HEK293 (cell line): ENCODE data around the gene TCERG1L.
"Not testable (repeated sequence)": the region's sequence is repeated elsewhere in the genome, so short reads cannot be mapped to it uniquely, and the experiment has no call there.

Experiments
- CTCF ChIA-PET: fragments of 350-600 bp; formaldehyde crosslinking; extraction: SDS; loops from one replicate; lab custom pipeline; 2021; ENCODE audit warnings: antibody characterized with exemption; lab: Yijun Ruan, JAX
- POLR2A ChIA-PET: fragments of 300-600 bp; formaldehyde crosslinking; extraction: SDS; loops from one replicate; lab custom pipeline; 2020; ENCODE audit warnings: antibody characterized with exemption, inconsistent platforms; lab: Yijun Ruan, JAX
- H3K27ac ChIP-seq: fragments of 200-500 bp; sonication (Bioruptor generic); 2 replicates; pipeline ENCODE4 v1.5.1; 2014; ENCODE audit warnings: low read depth, low read length, control low read depth, inconsistent platforms; ENCODE audit errors: extremely low read depth
- H3K36me3 ChIP-seq, 2 experiments: fragments of 200-500 bp in 1 of 2; sonication (Bioruptor generic) in 1 of 2; 1 replicate in 1 of 2; 2 replicates in 1 of 2; pipeline ENCODE4 v1.5.1; 2014 to 2017; ENCODE audit warnings: inconsistent platforms in 2 of 2, low read length in 2 of 2; ENCODE audit not compliant: control insufficient read depth in 2 of 2, insufficient read depth in 1 of 2
- H3K4me1 ChIP-seq: fragments of 200-500 bp; sonication (Bioruptor generic); 2 replicates; pipeline ENCODE4 v1.5.1; 2014; ENCODE audit warnings: mild to moderate bottlenecking, low read length, inconsistent platforms; ENCODE audit not compliant: control insufficient read depth, insufficient read depth
- H3K4me3 ChIP-seq: 2 replicates; pipeline ENCODE4 v1.5.1; 2011; ENCODE audit warnings: low read depth, mild to moderate bottlenecking, control low read depth, low read length, moderate library complexity
- H3K9me3 ChIP-seq: fragments of 200-500 bp; sonication (Bioruptor generic); 2 replicates; pipeline ENCODE4 v1.5.1; 2014; ENCODE audit warnings: low read depth, low read length, inconsistent platforms; ENCODE audit not compliant: control insufficient read depth, insufficient read depth
- BCL11B ChIP-seq: fragments of 450-650 bp; formaldehyde crosslinking; IDR thresholded peaks from 2 replicates; pipeline ENCODE4 v1.5.1; 2016; ENCODE audit warnings: low read depth, missing biosample characterization, missing genetic modification characterization
- HOXD13 ChIP-seq: sonication (generic); formaldehyde crosslinking; IDR thresholded peaks from 2 replicates; pipeline ENCODE4 v1.8.0; 2022; ENCODE audit warnings: missing genetic modification reagents, borderline replicate concordance
- SALL2 ChIP-seq: fragments of 450-650 bp; formaldehyde crosslinking; IDR thresholded peaks from 2 replicates; pipeline ENCODE4 v1.5.0; 2017; ENCODE audit warnings: missing biosample characterization, mild to moderate bottlenecking, missing genetic modification characterization, borderline replicate concordance
- SETDB1 ChIP-seq: IDR thresholded peaks from one replicate; pipeline ENCODE4 v1.6.1; 2017; ENCODE audit warnings: mild to moderate bottlenecking, low read length, moderate library complexity, mixed read lengths; ENCODE audit not compliant: insufficient read length
- ZBTB1 ChIP-seq: fragments of 450-650 bp; formaldehyde crosslinking; IDR thresholded peaks from 2 replicates; pipeline ENCODE4 v1.5.1; 2016; ENCODE audit warnings: missing biosample characterization, missing genetic modification characterization
- ZFP69B ChIP-seq: fragments of 450-650 bp; formaldehyde crosslinking; IDR thresholded peaks from 2 replicates; pipeline ENCODE4 v1.5.1; 2016; ENCODE audit warnings: missing biosample characterization, missing genetic modification characterization
- ZNF114 ChIP-seq: fragments of 450-650 bp; formaldehyde crosslinking; IDR thresholded peaks from 2 replicates; pipeline ENCODE4 v1.5.0; 2017; ENCODE audit warnings: missing biosample characterization, missing genetic modification characterization
- ZNF138 ChIP-seq: fragments of 450-650 bp; formaldehyde crosslinking; IDR thresholded peaks from 2 replicates; pipeline ENCODE4 v1.5.1; 2016; ENCODE audit warnings: missing biosample characterization, missing genetic modification characterization, borderline replicate concordance
- ZNF146 ChIP-seq: fragments of 450-650 bp; formaldehyde crosslinking; IDR thresholded peaks from 2 replicates; pipeline ENCODE4 v1.5.1; 2016; ENCODE audit warnings: missing biosample characterization, missing genetic modification characterization
- ZNF2 ChIP-seq: fragments of 450-650 bp; formaldehyde crosslinking; IDR thresholded peaks from 2 replicates; pipeline ENCODE4 v1.5.1; 2016; ENCODE audit warnings: missing biosample characterization, missing genetic modification characterization
- ZNF23 ChIP-seq: fragments of 450-650 bp; formaldehyde crosslinking; IDR thresholded peaks from 2 replicates; pipeline ENCODE4 v1.5.1; 2016; ENCODE audit warnings: missing biosample characterization, missing genetic modification characterization, borderline replicate concordance
- ZNF324 ChIP-seq: fragments of 450-650 bp; formaldehyde crosslinking; IDR thresholded peaks from 2 replicates; pipeline ENCODE4 v1.5.1; 2016; ENCODE audit warnings: missing biosample characterization, missing genetic modification characterization
- ZNF423 ChIP-seq: fragments of 450-650 bp; formaldehyde crosslinking; IDR thresholded peaks from 2 replicates; pipeline ENCODE4 v1.5.1; 2016; ENCODE audit warnings: missing biosample characterization, missing genetic modification characterization
- ZNF549 ChIP-seq: fragments of 450-650 bp; IDR thresholded peaks from 2 replicates; pipeline ENCODE4 v1.5.1; 2018; ENCODE audit warnings: missing biosample characterization, missing genetic modification characterization, mild to moderate bottlenecking, inconsistent platforms, moderate library complexity
- ZNF560 ChIP-seq: fragments of 450-650 bp; formaldehyde crosslinking; IDR thresholded peaks from 2 replicates; pipeline ENCODE4 v1.5.1; 2017; ENCODE audit warnings: missing biosample characterization, missing genetic modification characterization, borderline replicate concordance
- TF ChIP-seq, protein P1 (sequence below): fragments of 450-650 bp; formaldehyde crosslinking; IDR thresholded peaks from 2 replicates; pipeline ENCODE4 v1.5.1; 2017; ENCODE audit warnings: missing biosample characterization, missing genetic modification characterization

TCERG1L gene

GRCh38 chr10:131237991-131238651, 73.4 kb downstream of the TCERG1L start:
- no peaks in the 10 kb centered on the region for H3K9me3 ChIP-seq
- no peak overlapping the region for H3K4me3 ChIP-seq
- CTCF ChIA-PET, result no interaction called here
- no peaks in the 10 kb centered on the region for H3K36me3 ChIP-seq
- no peak for TF ChIP-seq ZFP69B (tag by site-specific recombination)
- no peak for TF ChIP-seq ZNF560 (tag by site-specific recombination)
- no peak for TF ChIP-seq HOXD13 (CRISPR knock-in tag)
- TF ChIP-seq ZNF114 (tag by site-specific recombination), result no peak
- TF ChIP-seq, protein P1, sequence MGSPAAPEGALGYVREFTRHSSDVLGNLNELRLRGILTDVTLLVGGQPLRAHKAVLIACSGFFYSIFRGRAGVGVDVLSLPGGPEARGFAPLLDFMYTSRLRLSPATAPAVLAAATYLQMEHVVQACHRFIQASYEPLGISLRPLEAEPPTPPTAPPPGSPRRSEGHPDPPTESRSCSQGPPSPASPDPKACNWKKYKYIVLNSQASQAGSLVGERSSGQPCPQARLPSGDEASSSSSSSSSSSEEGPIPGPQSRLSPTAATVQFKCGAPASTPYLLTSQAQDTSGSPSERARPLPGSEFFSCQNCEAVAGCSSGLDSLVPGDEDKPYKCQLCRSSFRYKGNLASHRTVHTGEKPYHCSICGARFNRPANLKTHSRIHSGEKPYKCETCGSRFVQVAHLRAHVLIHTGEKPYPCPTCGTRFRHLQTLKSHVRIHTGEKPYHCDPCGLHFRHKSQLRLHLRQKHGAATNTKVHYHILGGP, result no peak
- TF ChIP-seq ZNF324 (tag by site-specific recombination), result no peak
- TF ChIP-seq, all 188 proteins: peak for 0
- Histone ChIP-seq H3K4me1 (no peaks in the 10 kb centered on the region), H3K27ac (no peak overlapping the region)
- POLR2A ChIA-PET, result no interaction called here

- CTCF ChIA-PET, result interaction anchor here (0.6 kb wide), 1 partner anchor 832 kb away, joined by 4 read pairs; no protein-coding TSS in a partner anchor
- POLR2A ChIA-PET, H3K9me3 ChIP-seq, H3K4me3 ChIP-seq, H3K27ac ChIP-seq, H3K36me3 ChIP-seq, H3K4me1 ChIP-seq: not testable (repeated sequence)
These were observed 76.9 kb downstream of the TCERG1L start for GRCh38 chr10:131234606-131235005.

DNA sequence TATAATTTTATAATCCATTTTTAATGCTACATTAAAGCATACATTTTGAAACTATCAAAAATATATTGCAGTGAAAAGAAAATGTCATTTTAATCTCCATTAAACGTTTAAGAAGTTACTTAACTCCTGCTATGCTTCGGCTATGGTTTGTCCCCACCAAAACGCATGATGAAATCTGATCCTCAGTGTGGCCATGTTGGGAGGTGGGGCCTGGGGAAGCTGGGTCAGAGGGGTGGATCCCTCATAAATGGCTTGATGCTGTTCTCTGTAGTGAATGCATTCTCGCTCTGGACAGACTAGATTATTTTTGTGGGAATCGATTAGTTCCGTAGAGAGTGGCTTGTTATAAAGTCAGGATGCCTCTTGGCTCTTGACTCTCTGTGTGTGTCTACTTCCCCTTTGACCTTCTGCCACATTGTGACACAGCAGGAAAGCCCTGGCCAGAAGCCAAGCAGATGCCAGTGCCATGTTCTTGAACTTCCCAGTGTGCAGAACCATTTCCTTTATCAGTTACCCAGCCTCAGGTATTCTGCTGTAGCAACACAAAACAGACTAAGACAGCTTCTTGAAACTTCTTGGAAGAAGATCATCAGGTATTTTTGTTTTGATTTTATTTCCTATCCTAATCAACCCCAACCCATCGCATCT, 77.8 kb downstream of the TCERG1L start:
- no peaks in the 10 kb centered on the region for H3K4me1 ChIP-seq
- ChIA-PET CTCF (interaction anchor here (0.6 kb wide), 1 partner anchor 831 kb away, joined by 4 read pairs; no protein-coding TSS in a partner anchor), POLR2A (no interaction called here)
- no peak for TF ChIP-seq ZNF138 (tag by site-specific recombination)
- TF ChIP-seq SETDB1, result peak; percentile 93
- H3K36me3 ChIP-seq, result no peaks in the 10 kb centered on the region
- no peak overlapping the region for H3K27ac ChIP-seq
- no peaks in the 10 kb centered on the region; the same call in 1 of the 2 replicates for H3K9me3 ChIP-seq
- H3K4me3 ChIP-seq, result no peak overlapping the region

DNA sequence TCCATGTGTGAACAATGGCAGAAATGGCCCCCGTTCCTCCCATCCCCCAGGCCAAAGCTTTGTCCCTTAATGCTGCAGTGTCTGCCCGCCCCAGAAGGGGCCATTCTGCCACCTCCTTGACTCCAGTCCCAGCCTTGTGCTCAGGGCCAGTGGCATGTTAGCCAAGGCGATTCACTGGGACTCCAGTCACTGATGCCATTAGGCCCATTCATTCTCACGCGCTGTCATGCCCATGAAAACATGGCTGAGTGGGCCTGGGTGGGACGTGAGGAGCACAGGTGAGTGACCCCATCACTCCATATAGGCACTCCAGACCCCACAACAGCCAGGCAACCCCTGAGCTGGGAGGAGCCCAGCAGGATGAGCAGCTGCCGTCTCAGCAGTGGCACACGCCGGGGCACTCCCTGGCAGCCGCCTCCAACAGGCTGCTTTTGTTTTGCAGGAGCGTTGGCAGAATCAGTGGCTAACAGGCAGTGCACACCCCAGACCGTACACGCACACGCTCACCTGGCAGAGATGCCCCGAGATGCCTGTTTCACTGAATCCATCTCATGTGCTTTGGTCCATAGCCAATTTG, 79.5 kb downstream of the TCERG1L start:
- no peak for TF ChIP-seq ZNF549 (tag by site-specific recombination)
- Histone ChIP-seq H3K27ac (no peak overlapping the region), H3K4me3 (no peak overlapping the region), H3K4me1 (no peaks in the 10 kb centered on the region), H3K9me3 (no peaks in the 10 kb centered on the region; the same call in 1 of the 2 replicates), H3K36me3 (no peaks in the 10 kb centered on the region)
- ChIA-PET POLR2A (no interaction called here), CTCF (no interaction called here)

DNA sequence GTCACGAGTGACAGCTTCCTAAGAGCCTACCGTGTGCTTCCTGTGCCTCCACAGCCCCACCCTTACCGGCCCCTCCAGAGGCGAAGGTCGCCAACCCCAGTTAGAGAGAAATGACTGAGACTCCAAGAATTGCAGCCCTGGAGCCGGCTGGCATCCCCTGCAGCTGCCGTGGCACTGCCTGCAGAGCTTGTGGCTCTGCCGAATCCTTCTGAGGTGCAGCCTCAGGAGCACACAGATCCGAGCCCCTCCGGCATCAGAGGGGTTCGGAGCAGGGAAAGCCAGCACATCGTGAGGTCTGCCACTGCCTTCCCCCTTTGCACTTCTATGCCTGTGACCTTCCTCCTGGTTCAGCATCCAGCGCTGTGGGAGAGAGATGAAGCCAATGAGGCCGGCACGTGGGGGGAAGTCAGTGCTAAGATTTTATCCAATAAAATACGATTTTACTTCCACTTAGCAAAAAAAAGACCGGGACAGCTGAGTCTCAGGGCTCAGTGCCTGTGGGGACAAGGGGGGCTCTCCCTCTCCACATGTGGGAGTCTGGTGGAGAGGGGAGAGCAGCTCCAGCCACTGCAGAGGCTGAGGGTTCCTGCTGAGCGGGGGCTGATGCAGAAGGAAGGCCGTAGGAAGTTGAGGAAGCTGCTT, 80.1 kb downstream of the TCERG1L start:
- ChIA-PET CTCF (interaction anchor here (0.6 kb wide), 1 partner anchor 232 kb away, joined by 3 read pairs; no protein-coding TSS in a partner anchor), POLR2A (no interaction called here)
- Histone ChIP-seq H3K4me1 (no peaks in the 10 kb centered on the region), H3K9me3 (no peaks in the 10 kb centered on the region; the same call in 1 of the 2 replicates), H3K36me3 (no peaks in the 10 kb centered on the region), H3K4me3 (no peak overlapping the region), H3K27ac (no peak overlapping the region)
- TF ChIP-seq ZNF423 (tag by site-specific recombination), result no peak
- no peak for TF ChIP-seq ZNF23 (tag by site-specific recombination)
- TF ChIP-seq ZNF146 (tag by site-specific recombination), result no peak
- no peak for TF ChIP-seq SALL2
- no peak for TF ChIP-seq BCL11B
- TF ChIP-seq, protein P1, result no peak
- TF ChIP-seq ZBTB1 (tag by site-specific recombination), result no peak
- TF ChIP-seq ZNF2 (tag by site-specific recombination), result no peak
